GM15510 (cell line): ENCODE data around the gene CCDC69.

Experiments
- POLR2A ChIP-seq: IDR thresholded peaks from 3 replicates; pipeline ENCODE4 v1.6.1; 2011; ENCODE audit warnings: borderline replicate concordance; ENCODE audit not compliant: insufficient read length; ENCODE audit errors: extremely low read depth

The CCDC69 gene

GRCh38 chr5:151223447-151224264 lies at the start of gene CCDC69:
CCDC69 (minus strand) TSS chr5:151224092; CDS start chr5:151223970, 122 bp downstream.
- TF ChIP-seq POLR2A = peak; percentile 94

- TF ChIP-seq POLR2A = no peak
These were observed 47.4 kb upstream of the CCDC69 start for GRCh38 chr5:151271336-151271735.

- no peak for TF ChIP-seq POLR2A
These were observed 46.7 kb upstream of the CCDC69 start for GRCh38 chr5:151270599-151270998.

GRCh38 chr5:151267491-151268260 lies 43.8 kb upstream of the CCDC69 start:
- TF ChIP-seq POLR2A = no peak

GRCh38 chr5:151264113-151264512 lies 40.2 kb upstream of the CCDC69 start:
- TF ChIP-seq POLR2A = no peak

GRCh38 chr5:151262532-151262931 lies 38.6 kb upstream of the CCDC69 start:
- TF ChIP-seq POLR2A = no peak

GRCh38 chr5:151259931-151260330 lies 36.0 kb upstream of the CCDC69 start:
- TF ChIP-seq POLR2A = no peak

- no peak for TF ChIP-seq POLR2A
These were observed 34.9 kb upstream of the CCDC69 start for GRCh38 chr5:151258816-151259215.

GRCh38 chr5:151258201-151258611 lies 34.3 kb upstream of the CCDC69 start:
- no peak for TF ChIP-seq POLR2A

- no peak for TF ChIP-seq POLR2A
These were observed 33.9 kb upstream of the CCDC69 start for GRCh38 chr5:151257731-151258181.

GRCh38 chr5:151255621-151256286 lies 31.9 kb upstream of the CCDC69 start:
- peak; percentile 14 for TF ChIP-seq POLR2A

- TF ChIP-seq POLR2A = no peak
These were observed 30.7 kb upstream of the CCDC69 start for GRCh38 chr5:151254556-151254955.

- TF ChIP-seq POLR2A = no peak
These were observed 29.7 kb upstream of the CCDC69 start for GRCh38 chr5:151253605-151253950.

- TF ChIP-seq POLR2A = peak; percentile 95
These were observed 29.1 kb upstream of the CCDC69 start, which contains the start of gene GM2A for GRCh38 chr5:151252762-151253604. GM2A (plus strand) TSS chr5:151253185; CDS start chr5:151253217, 32 bp downstream.
